Neural cell (in vitro differentiated cells): ENCODE results near the gene CRACDL. TPM values are rescaled to one million over a fixed set of nuclear protein-coding genes. Genes with fewer than 3 reads are reported as not detected.

Experiments
- H2AFZ ChIP-seq: fragments of 200-600, 300-800 bp; sonication (generic), shearing (Covaris generic); 2 replicates; pipeline ENCODE4 v1.6.0; 2014; ENCODE audit warnings: low read depth, mild to moderate bottlenecking, antibody characterized with exemption, low read length, moderate library complexity
- H3F3A ChIP-seq: fragments of 200-600 bp; shearing (Covaris generic); 2 replicates; pipeline ENCODE4 v1.6.1; 2016; ENCODE audit warnings: mild to moderate bottlenecking, moderate library complexity, mixed read lengths, antibody characterized with exemption, low read length; ENCODE audit not compliant: insufficient read depth, poor library complexity, severe bottlenecking
- H3K27ac ChIP-seq: fragments of 200-600, 300-800 bp; sonication (generic), shearing (Covaris generic); 2 replicates; pipeline ENCODE4 v1.5.1; 2014; ENCODE audit warnings: mild to moderate bottlenecking, low read length, moderate library complexity
- H3K27me3 ChIP-seq: fragments of 300-800, 200-600 bp; sonication (generic), shearing (Covaris generic); 2 replicates; pipeline ENCODE4 v1.6.0; 2014; ENCODE audit warnings: mild to moderate bottlenecking, low read depth, low read length, moderate library complexity; ENCODE audit not compliant: insufficient read depth
- H3K36me3 ChIP-seq: fragments of 300-800, 200-600 bp; sonication (generic), shearing (Covaris generic); 2 replicates; pipeline ENCODE4 v1.5.1; 2014; ENCODE audit warnings: mild to moderate bottlenecking, antibody characterized with exemption, low read length, moderate library complexity; ENCODE audit not compliant: insufficient read depth
- H3K4me2 ChIP-seq: fragments of 300-800, 200-600 bp; sonication (generic), shearing (Covaris generic); 2 replicates; pipeline ENCODE4 v1.6.0; 2014; ENCODE audit warnings: mild to moderate bottlenecking, low read length
- H3K4me3 ChIP-seq: fragments of 300-800, 200-600 bp; sonication (generic), shearing (Covaris generic); 2 replicates; pipeline ENCODE4 v1.5.1; 2014; ENCODE audit warnings: mild to moderate bottlenecking, low read length, moderate library complexity
- H3K79me2 ChIP-seq: fragments of 200-600 bp; shearing (Covaris generic); replicated peaks from 2 replicates; pipeline ENCODE4 v1.6.0; 2014; ENCODE audit warnings: mild to moderate bottlenecking, low read length, moderate library complexity; ENCODE audit not compliant: insufficient read depth
- H3K9ac ChIP-seq: fragments of 300-800, 200-600 bp; sonication (generic), shearing (Covaris generic); 2 replicates; pipeline ENCODE4 v1.6.1; 2016; ENCODE audit warnings: mild to moderate bottlenecking, low read length, mixed read lengths
- H3K9me2 ChIP-seq: fragments of 200-600 bp; shearing (Covaris generic); 2 replicates; pipeline ENCODE4 v1.6.1; 2016; ENCODE audit warnings: mild to moderate bottlenecking, low read length, mixed read lengths; ENCODE audit not compliant: insufficient read depth
- H3K9me3 ChIP-seq: fragments of 200-600, 300-800 bp; sonication (generic), shearing (Covaris generic); 2 replicates; pipeline ENCODE4 v1.6.1; 2016; ENCODE audit warnings: mild to moderate bottlenecking, mixed run types, low read length, moderate library complexity, mixed read lengths
- H4K20me1 ChIP-seq: fragments of 200-600 bp; shearing (Covaris generic); 2 replicates; pipeline ENCODE4 v1.6.1; 2016; ENCODE audit warnings: mild to moderate bottlenecking, mixed run types; ENCODE audit not compliant: insufficient read depth
- CTCF ChIP-seq: fragments of 450-650 bp; IDR thresholded peaks from 2 replicates; pipeline ENCODE4 v1.5.1; 2014; ENCODE audit warnings: antibody characterized with exemption, mild to moderate bottlenecking, moderate library complexity; ENCODE audit not compliant: poor library complexity, severe bottlenecking
- EP300 ChIP-seq: fragments of 450-650 bp; conservative IDR thresholded peaks from 2 replicates; pipeline ENCODE4 v1.6.1; 2014; ENCODE audit warnings: antibody characterized with exemption, mild to moderate bottlenecking, moderate library complexity; ENCODE audit not compliant: poor library complexity, severe bottlenecking
- EZH2 ChIP-seq: fragments of 200-600, 300-800 bp; shearing (Covaris generic), sonication (generic); IDR thresholded peaks from 2 replicates; pipeline ENCODE4 v1.6.1; 2014; ENCODE audit warnings: antibody characterized with exemption, low read length, borderline replicate concordance, mild to moderate bottlenecking; ENCODE audit not compliant: insufficient read depth, poor library complexity, severe bottlenecking
- MXI1 ChIP-seq: fragments of 450-650 bp; conservative IDR thresholded peaks from 2 replicates; pipeline ENCODE4 v1.6.1; 2014; ENCODE audit warnings: antibody characterized with exemption, mild to moderate bottlenecking; ENCODE audit not compliant: poor library complexity, severe bottlenecking
- POLR2AphosphoS5 ChIP-seq: IDR thresholded peaks from 2 replicates; pipeline ENCODE4 v1.6.1; 2012
- RAD21 ChIP-seq: fragments of 450-650 bp; conservative IDR thresholded peaks from 2 replicates; pipeline ENCODE4 v1.6.1; 2014; ENCODE audit warnings: antibody characterized with exemption, mild to moderate bottlenecking, moderate library complexity
- REST ChIP-seq: IDR thresholded peaks from 2 replicates; pipeline ENCODE4 v1.6.1; 2012; ENCODE audit warnings: borderline replicate concordance
- SMC3 ChIP-seq: fragments of 450-650 bp; conservative IDR thresholded peaks from 2 replicates; pipeline ENCODE4 v1.6.1; 2014; ENCODE audit warnings: antibody characterized with exemption, mild to moderate bottlenecking, moderate library complexity; ENCODE audit not compliant: poor library complexity
- TAF1 ChIP-seq: IDR thresholded peaks from 2 replicates; pipeline ENCODE4 v1.6.1; 2012; ENCODE audit warnings: low read depth
- polyA plus RNA-seq: library from polyadenylated mRNA; depleted of rRNA; stranded (reverse); fragments of >200 nt; gene quantifications from 2 replicates; pipeline ENCODE4 v1.2.3, GENCODE V29; 2014

Gene CRACDL
- polyA plus RNA-seq, 1 donor from 2014 or later, result 0.85 TPM

GRCh38 chr2:98807929-98808328 is 128.1 kb downstream of the CRACDL start:
- Histone ChIP-seq H3F3A (no peaks in the 10 kb centered on the region), H3K27me3 (no peaks in the 10 kb centered on the region), H4K20me1 (no peaks in the 10 kb centered on the region), H3K27ac (no peak overlapping the region), H3K9me3 (no peaks in the 10 kb centered on the region), H3K36me3 (no peaks in the 10 kb centered on the region), H3K9me2 (no peaks in the 10 kb centered on the region), H3K4me2 (no peak overlapping the region), H3K4me3 (no peak overlapping the region), H3K79me2 (no peaks in the 10 kb centered on the region), H2AFZ (no peak overlapping the region), H3K9ac (no peak overlapping the region)
- TF ChIP-seq SMC3, result no peak
- TF ChIP-seq TAF1, result no peak
- no peak for TF ChIP-seq REST
- no peak for TF ChIP-seq EP300
- TF ChIP-seq RAD21, result no peak
- no peak for TF ChIP-seq EZH2
- TF ChIP-seq POLR2AphosphoS5, result no peak
- TF ChIP-seq CTCF, result no peak
- no peak for TF ChIP-seq MXI1

- TF ChIP-seq EP300, result no peak
- no peak for TF ChIP-seq SMC3
- no peak for TF ChIP-seq REST
- TF ChIP-seq RAD21, result no peak
- no peak for TF ChIP-seq POLR2AphosphoS5
- no peak overlapping the region for H2AFZ ChIP-seq
- no peaks in the 10 kb centered on the region for H4K20me1 ChIP-seq
Measured at GRCh38 chr2:98807221-98807620, 128.8 kb downstream of the CRACDL start.

More at GRCh38 chr2:98807221-98807620, 128.8 kb downstream of the CRACDL start:
- H3K4me3 ChIP-seq, result no peak overlapping the region
- no peak overlapping the region for H3K9ac ChIP-seq
- no peak overlapping the region for H3K4me2 ChIP-seq
- no peaks in the 10 kb centered on the region for H3K9me2 ChIP-seq
- no peaks in the 10 kb centered on the region for H3K27me3 ChIP-seq
- no peak overlapping the region for H3K27ac ChIP-seq
- no peaks in the 10 kb centered on the region for H3K9me3 ChIP-seq
- no peaks in the 10 kb centered on the region for H3K79me2 ChIP-seq
- no peaks in the 10 kb centered on the region for H3K36me3 ChIP-seq
- no peaks in the 10 kb centered on the region for H3F3A ChIP-seq
